ENCODE data around the gene NSD2. TPM values are rescaled to one million over a fixed set of nuclear protein-coding genes. Genes with fewer than 3 reads are reported as not detected.
"Not testable (repeated sequence)": the region's sequence is repeated elsewhere in the genome, so short reads cannot be mapped to it uniquely, and the experiment has no call there.

Gene NSD2
- total and polyA plus RNA-seq, 3 experiments from 2014 or later = 9.0 to 152 (median 150) TPM

DNA sequence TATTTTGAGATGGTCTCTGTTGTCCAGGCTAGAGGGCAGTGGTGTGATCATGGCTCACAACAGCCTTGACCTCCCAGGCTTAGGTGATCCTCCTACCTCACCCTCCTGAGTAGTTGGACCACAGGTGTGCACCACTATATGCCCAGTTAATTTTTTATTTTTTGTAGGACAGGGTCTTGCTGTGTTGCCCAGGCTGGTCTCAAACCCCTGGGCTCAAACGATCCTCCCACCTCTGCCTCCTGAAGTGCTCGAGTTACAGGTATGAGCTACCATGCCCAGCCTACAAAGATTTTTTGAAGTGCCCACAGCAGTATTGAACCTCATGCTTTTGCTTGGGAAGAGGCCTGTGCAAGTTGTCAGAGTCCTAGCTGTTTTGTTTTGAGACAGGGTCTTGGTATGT is 31.1 kb downstream of the NSD2 start:
- ChIA-PET POLR2A (interaction anchor here (0.7 kb wide), 1 partner anchor 202 kb away, joined by 3 read pairs; no protein-coding TSS in a partner anchor), CTCF (interaction anchor here (7.4 kb wide), 1 partner anchor 156 kb away, joined by 126 read pairs; no protein-coding TSS in a partner anchor)
- Mint-ChIP-seq H3K36me3 (peaks cover 0 to 60% (median 15%) of the 10 kb centered on the region in 3 donors), H3K27ac (no peak overlapping the region), H3K9me3 (no peaks in the 10 kb centered on the region), H3K4me3 (no peak overlapping the region), H3K27me3 (peaks cover 0 to 2% of the 10 kb centered on the region in 2 donors), H3K4me1 (peaks cover 11 to 28% (median 14%) of the 10 kb centered on the region in 3 donors)
- peaks cover 14% of the 10 kb centered on the region for H3K4me1 ChIP-seq (ENCODE audit: insufficient read depth, low read length)
- peaks cover 17% of the 10 kb centered on the region for H3K36me3 ChIP-seq (ENCODE audit: insufficient read depth, low read length)
- H3K27me3 ChIP-seq (ENCODE audit: insufficient read depth, low read length, poor library complexity, severe bottlenecking) = no peaks in the 10 kb centered on the region
- no peak for DNase-seq
- H3K9me3 ChIP-seq (ENCODE audit: low read length) = no peaks in the 10 kb centered on the region
- H3K27ac ChIP-seq (ENCODE audit: low read depth, low read length) = no peak overlapping the region
- no peak overlapping the region for H3K4me3 ChIP-seq (ENCODE audit: low read length)

DNA sequence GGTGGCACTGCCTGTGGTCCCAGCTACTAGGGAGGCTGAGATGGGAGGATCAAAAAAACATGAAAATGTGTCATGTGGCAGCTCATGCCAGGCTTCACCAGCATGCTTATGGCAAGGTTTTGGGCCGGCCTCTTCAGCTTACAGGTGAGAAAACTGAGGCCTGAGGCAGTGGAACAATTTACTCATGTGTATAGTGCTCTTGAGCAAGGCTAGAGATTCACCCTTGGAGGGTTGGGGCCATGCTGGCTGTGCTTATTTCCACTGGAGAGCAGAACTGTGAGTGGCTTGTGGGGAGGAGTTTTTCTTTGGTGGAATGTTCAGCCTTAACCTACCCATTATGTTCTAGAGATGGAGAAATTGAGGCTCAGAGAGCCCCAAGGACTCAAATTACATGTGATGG is 31.8 kb downstream of the NSD2 start:
- Histone ChIP-seq H3K4me1 (ENCODE audit: insufficient read depth, low read length) (peaks cover 14% of the 10 kb centered on the region), H3K27ac (ENCODE audit: low read depth, low read length) (no peak overlapping the region), H3K4me3 (ENCODE audit: low read length) (no peak overlapping the region), H3K9me3 (ENCODE audit: low read length) (no peaks in the 10 kb centered on the region), H3K27me3 (ENCODE audit: insufficient read depth, low read length, poor library complexity, severe bottlenecking) (no peaks in the 10 kb centered on the region), H3K36me3 (ENCODE audit: insufficient read depth, low read length) (peaks cover 17% of the 10 kb centered on the region)
- CTCF ChIA-PET = interaction anchor here (0.5 to 7.4 kb wide), 2 partner anchors 91 to 157 kb away, joined by 3 to 126 read pairs; no protein-coding TSS in a partner anchor
- no peak overlapping the region for H3K4me3 Mint-ChIP-seq
- no peak for DNase-seq
- H3K27me3 Mint-ChIP-seq = peaks cover 0 to 2% of the 10 kb centered on the region in 2 donors
- H3K9me3 Mint-ChIP-seq = no peaks in the 10 kb centered on the region
- peaks cover 11 to 30% (median 18%) of the 10 kb centered on the region in 3 donors for H3K4me1 Mint-ChIP-seq
- H3K36me3 Mint-ChIP-seq = peaks cover 0 to 64% (median 15%) of the 10 kb centered on the region in 3 donors
- H3K27ac Mint-ChIP-seq = peak overlapping the region in 3 of 8 donors; percentile 11 to 37 (median 13)
- POLR2A ChIA-PET = no interaction called here

DNA sequence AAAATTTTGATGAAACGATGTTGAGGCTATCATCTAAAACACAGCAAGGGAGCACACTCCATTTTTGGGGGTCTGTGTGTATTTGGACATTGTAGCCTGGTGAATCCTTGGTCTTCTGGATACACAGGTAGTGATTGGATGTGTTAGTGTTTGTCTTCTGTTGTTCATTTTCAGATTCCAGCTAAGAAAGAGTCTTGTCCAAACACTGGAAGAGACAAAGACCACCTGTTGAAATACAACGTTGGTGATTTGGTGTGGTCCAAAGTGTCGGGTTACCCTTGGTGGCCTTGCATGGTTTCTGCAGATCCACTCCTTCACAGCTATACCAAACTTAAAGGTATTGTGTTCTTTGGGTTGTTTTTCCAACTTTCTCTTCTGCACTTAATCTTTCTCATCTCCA is 32.8 kb downstream of the NSD2 start:
- ChIA-PET POLR2A (no interaction called here), CTCF (no interaction called here)
- H3K36me3 Mint-ChIP-seq = peaks cover 0 to 68% (median 15%) of the 10 kb centered on the region in 3 donors
- peaks cover 0 to 2% of the 10 kb centered on the region in 2 donors for H3K27me3 Mint-ChIP-seq
- H3K4me3 Mint-ChIP-seq = no peak overlapping the region
- DNase-seq = no peak
- H3K27ac ChIP-seq (ENCODE audit: low read depth, low read length) = no peak overlapping the region
- H3K9me3 Mint-ChIP-seq = no peaks in the 10 kb centered on the region
- no peak overlapping the region for H3K27ac Mint-ChIP-seq
- peaks cover 10% of the 10 kb centered on the region for H3K4me1 ChIP-seq (ENCODE audit: insufficient read depth, low read length)
- peaks cover 12 to 30% (median 17%) of the 10 kb centered on the region in 3 donors for H3K4me1 Mint-ChIP-seq
- no peak overlapping the region for H3K4me3 ChIP-seq (ENCODE audit: low read length)
- H3K9me3 ChIP-seq (ENCODE audit: low read length) = no peaks in the 10 kb centered on the region
- no peaks in the 10 kb centered on the region for H3K27me3 ChIP-seq (ENCODE audit: insufficient read depth, low read length, poor library complexity, severe bottlenecking)
- peaks cover 17% of the 10 kb centered on the region for H3K36me3 ChIP-seq (ENCODE audit: insufficient read depth, low read length)

DNA sequence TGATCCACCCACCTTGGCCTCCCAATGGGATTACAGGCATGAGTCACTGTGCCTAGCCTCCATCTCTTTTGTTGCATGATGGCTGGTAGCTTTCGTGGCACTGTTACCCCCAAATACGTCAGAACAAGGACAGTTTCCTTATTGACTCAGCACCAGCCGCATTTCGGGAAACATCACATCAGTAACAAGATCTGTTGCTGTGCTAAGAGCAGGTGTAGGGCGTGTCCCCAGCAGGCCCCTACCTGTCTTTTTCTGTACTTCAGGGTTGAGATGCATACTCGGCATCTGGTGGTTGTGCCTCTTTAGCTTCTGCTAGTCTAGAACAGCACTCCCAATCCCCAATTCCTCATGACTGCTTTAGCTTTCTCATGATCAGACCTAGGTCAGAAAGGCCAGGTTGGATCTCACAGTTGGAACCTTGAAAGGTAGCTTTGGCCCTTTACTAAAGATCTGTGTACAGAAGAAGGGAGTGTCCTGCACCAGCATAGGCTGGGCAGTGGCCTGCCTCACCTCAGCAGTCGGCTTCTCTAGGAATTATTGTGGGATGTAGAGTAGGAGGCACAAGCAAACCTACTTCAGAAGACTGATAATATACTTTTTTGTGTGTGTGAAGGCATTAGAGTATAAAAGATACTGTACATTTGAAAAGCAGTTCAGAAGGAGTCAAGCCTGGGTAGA is 36.8 kb downstream of the NSD2 start:
- no peaks in the 10 kb centered on the region for H3K27me3 ChIP-seq (ENCODE audit: insufficient read depth, low read length, poor library complexity, severe bottlenecking)
- no peak overlapping the region for H3K27ac ChIP-seq (ENCODE audit: low read depth, low read length)
- no peak overlapping the region for H3K4me3 ChIP-seq (ENCODE audit: low read length)
- Mint-ChIP-seq H3K36me3 (peaks cover 0 to 61% (median 18%) of the 10 kb centered on the region in 3 donors), H3K27me3 (no peaks in the 10 kb centered on the region), H3K4me3 (no peak overlapping the region), H3K4me1 (peaks cover 13 to 32% (median 14%) of the 10 kb centered on the region in 3 donors), H3K27ac (peak overlapping the region in 4 of 8 donors; percentile 14 to 62 (median 41)), H3K9me3 (no peaks in the 10 kb centered on the region)
- H3K9me3 ChIP-seq (ENCODE audit: low read length) = no peaks in the 10 kb centered on the region
- H3K4me1 ChIP-seq (ENCODE audit: insufficient read depth, low read length) = peaks cover 9% of the 10 kb centered on the region
- CTCF ChIA-PET = interaction anchor here (1.8 to 4.3 kb wide), 2 partner anchors 9 to 215 kb away, joined by 4 to 35 read pairs; no protein-coding TSS in a partner anchor
- POLR2A ChIA-PET = no interaction called here
- DNase-seq = no peak
- peaks cover 11% of the 10 kb centered on the region for H3K36me3 ChIP-seq (ENCODE audit: insufficient read depth, low read length)

DNA sequence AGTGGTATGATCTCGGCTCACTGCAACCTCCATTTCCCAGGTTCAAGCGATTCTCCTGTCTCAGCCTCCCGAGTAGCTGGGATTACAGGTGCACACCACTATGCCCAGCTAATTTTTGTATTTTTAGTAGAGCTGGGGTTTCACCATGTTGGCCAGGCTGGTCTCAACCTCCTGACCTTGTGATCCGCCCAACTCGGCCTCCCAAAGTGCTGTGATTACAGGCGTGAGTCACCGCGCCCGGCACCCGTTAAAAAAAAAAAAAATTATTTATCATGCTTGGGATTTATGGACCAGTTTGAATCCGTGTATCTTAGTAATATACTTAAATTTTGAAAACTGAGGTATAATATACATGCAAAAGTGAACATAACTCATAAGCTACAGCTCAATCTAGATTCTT is 38.5 kb downstream of the NSD2 start:
- H3K9me3 ChIP-seq (ENCODE audit: low read length); H3K27ac Mint-ChIP-seq; H3K27me3 ChIP-seq (ENCODE audit: insufficient read depth, low read length, poor library complexity, severe bottlenecking); H3K4me3 ChIP-seq (ENCODE audit: low read length); POLR2A ChIA-PET; H3K27me3 Mint-ChIP-seq; H3K4me3 Mint-ChIP-seq; H3K36me3 ChIP-seq (ENCODE audit: insufficient read depth, low read length); DNase-seq; H3K27ac ChIP-seq (ENCODE audit: low read depth, low read length); H3K4me1 ChIP-seq (ENCODE audit: insufficient read depth, low read length); H3K9me3 Mint-ChIP-seq: not testable (repeated sequence)
- CTCF ChIA-PET = interaction anchor here (4.3 kb wide), 1 partner anchor 10 kb away, joined by 35 read pairs; no protein-coding TSS in a partner anchor
- Mint-ChIP-seq H3K36me3 (peaks cover 0 to 57% (median 16%) of the 10 kb centered on the region in 3 donors), H3K4me1 (peaks cover 11 to 27% (median 13%) of the 10 kb centered on the region in 3 donors)

DNA sequence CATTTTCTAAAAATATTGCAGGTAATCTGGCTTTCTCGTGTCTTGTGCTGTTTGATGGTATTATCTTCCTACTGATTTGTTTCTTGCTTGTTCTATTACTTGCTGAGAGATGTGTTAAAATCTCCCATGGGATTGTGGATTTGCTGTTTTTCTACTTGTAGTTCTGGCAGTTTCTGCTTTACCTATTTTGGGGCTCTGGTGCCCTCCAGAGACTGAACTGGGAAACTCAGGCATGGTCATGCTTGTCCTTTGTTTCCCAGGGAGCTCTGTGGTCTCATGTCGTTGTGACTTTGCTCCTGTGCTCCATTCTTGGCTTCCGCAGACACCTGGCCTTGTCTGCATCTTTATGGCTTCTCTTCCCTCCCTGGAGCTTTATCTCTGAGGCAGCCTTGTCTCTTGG is 39.5 kb downstream of the NSD2 start:
- POLR2A ChIA-PET = no interaction called here
- Mint-ChIP-seq H3K4me1 (peaks cover 11 to 27% (median 11%) of the 10 kb centered on the region in 3 donors), H3K27ac (peak overlapping the region in 2 of 8 donors; percentile 45 to 83), H3K4me3 (no peak overlapping the region), H3K36me3 (peaks cover 0 to 55% (median 12%) of the 10 kb centered on the region in 3 donors), H3K27me3 (no peaks in the 10 kb centered on the region), H3K9me3 (no peaks in the 10 kb centered on the region)
- Histone ChIP-seq H3K4me1 (ENCODE audit: insufficient read depth, low read length) (peaks cover 6% of the 10 kb centered on the region), H3K4me3 (ENCODE audit: low read length) (no peak overlapping the region), H3K27me3 (ENCODE audit: insufficient read depth, low read length, poor library complexity, severe bottlenecking) (no peaks in the 10 kb centered on the region), H3K9me3 (ENCODE audit: low read length) (no peaks in the 10 kb centered on the region), H3K36me3 (ENCODE audit: insufficient read depth, low read length) (no peaks in the 10 kb centered on the region), H3K27ac (ENCODE audit: low read depth, low read length) (peak overlapping the region; percentile 9)
- CTCF ChIA-PET = interaction anchor here (1.2 to 4.3 kb wide), 2 partner anchors 11 to 163 kb away, joined by 3 to 35 read pairs; no protein-coding TSS in a partner anchor
- no peak for DNase-seq

DNA sequence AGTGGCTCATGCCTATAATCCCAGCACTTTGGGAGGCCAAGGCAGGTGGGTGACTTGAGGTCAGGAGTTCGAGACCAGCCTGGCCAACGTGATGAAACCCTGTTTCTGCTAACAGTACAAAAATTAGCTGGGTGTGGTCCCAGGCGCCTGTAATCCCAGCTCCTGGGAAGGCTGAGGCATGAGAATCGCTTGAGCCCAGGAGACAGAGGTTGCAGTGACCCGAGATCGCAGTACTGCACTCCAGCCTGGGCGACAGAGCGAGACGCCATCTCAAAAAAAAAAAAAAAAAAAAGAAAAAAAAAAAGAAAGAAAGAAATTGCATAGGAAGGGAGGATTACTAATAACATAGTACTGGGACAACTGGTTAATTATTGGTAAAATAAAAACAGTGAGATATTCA is 40.1 kb downstream of the NSD2 start:
- not testable (repeated sequence) for H3K27ac Mint-ChIP-seq, H3K9me3 Mint-ChIP-seq
- CTCF ChIA-PET = interaction anchor here (1.2 to 4.3 kb wide), 2 partner anchors 12 to 164 kb away, joined by 3 to 35 read pairs; no protein-coding TSS in a partner anchor

DNA sequence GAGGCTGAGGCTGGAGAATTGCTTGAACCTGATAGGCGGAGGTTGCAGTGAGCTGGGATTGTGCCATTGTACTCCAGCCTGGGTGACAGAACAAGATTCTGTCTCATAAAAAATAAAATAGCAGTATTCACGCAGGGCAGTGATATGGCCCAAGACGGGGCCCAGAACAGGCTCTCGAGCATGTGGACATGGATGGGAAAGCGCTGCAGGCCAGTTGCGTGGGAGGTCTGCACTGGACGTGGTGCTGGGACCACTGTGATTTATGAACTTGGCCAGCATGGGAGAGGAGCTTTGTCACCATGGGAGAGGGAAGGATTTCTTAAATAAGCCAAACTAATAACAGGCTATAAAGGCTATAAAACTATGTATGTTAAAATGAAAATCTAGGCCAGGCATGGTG is 51.6 kb downstream of the NSD2 start:
- H3K36me3 ChIP-seq (ENCODE audit: insufficient read depth, low read length) = peaks cover 10% of the 10 kb centered on the region
- no peaks in the 10 kb centered on the region for H3K27me3 ChIP-seq (ENCODE audit: insufficient read depth, low read length, poor library complexity, severe bottlenecking)
- H3K27ac ChIP-seq (ENCODE audit: low read depth, low read length) = no peak overlapping the region
- H3K4me1 Mint-ChIP-seq = no peaks in the 10 kb centered on the region
- H3K4me1 ChIP-seq (ENCODE audit: insufficient read depth, low read length) = no peaks in the 10 kb centered on the region
- H3K9me3 Mint-ChIP-seq = no peaks in the 10 kb centered on the region
- no peaks in the 10 kb centered on the region for H3K27me3 Mint-ChIP-seq
- H3K4me3 Mint-ChIP-seq = no peak overlapping the region
- ChIA-PET POLR2A (no interaction called here), CTCF (no interaction called here)
- H3K4me3 ChIP-seq (ENCODE audit: low read length) = no peak overlapping the region
- no peak for DNase-seq
- H3K36me3 Mint-ChIP-seq = peaks cover 0 to 47% (median 14%) of the 10 kb centered on the region in 3 donors
- no peaks in the 10 kb centered on the region for H3K9me3 ChIP-seq (ENCODE audit: low read length)
- peak overlapping the region in 1 of 8 donors; percentile 65 for H3K27ac Mint-ChIP-seq

More for the DNA sequence above, 40.1 kb downstream of the NSD2 start:
- Mint-ChIP-seq H3K36me3 (peaks cover 0 to 54% (median 13%) of the 10 kb centered on the region in 3 donors), H3K4me1 (peaks cover 11 to 23% (median 11%) of the 10 kb centered on the region in 3 donors)
- H3K4me3 ChIP-seq (ENCODE audit: low read length); H3K27me3 Mint-ChIP-seq; H3K4me1 ChIP-seq (ENCODE audit: insufficient read depth, low read length); H3K27ac ChIP-seq (ENCODE audit: low read depth, low read length); H3K27me3 ChIP-seq (ENCODE audit: insufficient read depth, low read length, poor library complexity, severe bottlenecking); POLR2A ChIA-PET; H3K36me3 ChIP-seq (ENCODE audit: insufficient read depth, low read length); H3K4me3 Mint-ChIP-seq; DNase-seq; H3K9me3 ChIP-seq (ENCODE audit: low read length): not testable (repeated sequence)

Data from CD8-positive, alpha-beta memory T cell (primary cell).